Right cardiac atrium (tissue), 5 donors: Measurements from ENCODE around the gene LRRC55. TPM values are rescaled to one million over a fixed set of nuclear protein-coding genes. Genes with fewer than 3 reads are reported as not detected.
A peak's percentile ranks its signal among the peaks of the same experiment; 100 is the strongest.
"Not testable (repeated sequence)": the region's sequence is repeated elsewhere in the genome, so short reads cannot be mapped to it uniquely, and the experiment has no call there.

ENCODE experiments used
- ATAC-seq, 2 donors: fragments of 200-7000 bp; cut with Tn5 transposase; one replicate each; pipeline versions ENCODE4 v1.8.0 to v1.9.1; 2020; ENCODE audit warnings: moderate library complexity in 2 of 2, mild to moderate bottlenecking in 1 of 2
- DNase-seq, 3 donors: peaks; one replicate each; pipeline ENCODE4 v3.0.0-alpha.2; 2020
- H3K27ac ChIP-seq: one replicate; pipeline ENCODE4 v1.5.1; 2013; ENCODE audit warnings: mild to moderate bottlenecking, low read length, control low read depth, moderate library complexity
- H3K27me3 ChIP-seq: one replicate; pipeline ENCODE4 v1.6.1; 2013; ENCODE audit not compliant: control insufficient read depth, insufficient read depth
- H3K4me1 ChIP-seq: one replicate; pipeline ENCODE4 v1.6.1; 2013; ENCODE audit warnings: low read length; ENCODE audit not compliant: control insufficient read depth, insufficient read depth
- H3K4me3 ChIP-seq: one replicate; pipeline ENCODE4 v1.5.1; 2013; ENCODE audit warnings: low read length, control low read depth
- H3K9me3 ChIP-seq: one replicate; pipeline ENCODE4 v1.6.1; 2013; ENCODE audit warnings: low read length; ENCODE audit not compliant: control insufficient read depth
- WGBS: extraction: QIAGEN DNeasy Blood & Tissue Kit; methylation state at CpG from one replicate; pipeline ENCODE4 v1.1.7; 2013; 5-methylcytosine and 5-hydroxymethylcytosine counted together
- intact Hi-C, 4 donors: fragments of 100-400 bp; cut with DNase I; formaldehyde crosslinking; loops; one replicate each; pipeline versions ENCODE4 v1.11.0 to v1.14.0; 2022 to 2023
- polyA plus RNA-seq: library from polyadenylated mRNA; stranded (reverse); fragments of 200-250 nt; gene quantifications from one replicate; pipeline ENCODE4 v1.2.3, GENCODE V29; 2013
- total RNA-seq, 4 donors: library from RNA; stranded (reverse); fragmentation: NEBNext Ultra II Directional; extraction: Animal tissue kit (Norgen Biotek cat#: 25700); gene quantifications; one replicate each; pipeline ENCODE4 v1.2.1, GENCODE V29; 2021
- donor health status: healthy with polysubstance abuse.
- donor health status: DM: no; HTN: yes; CAD: no.
- donor health status: DM: no; HTN: no; CAD: no.
- donor health status: DM: no; HTN: yes; CAD: no; lungs with severe emphysema.
- donor health status: DM: yes; HTN: yes; CAD: no.

Gene LRRC55
- total and polyA plus RNA-seq, 5 donors: 0.02 to 0.09 (median 0.09) TPM; not detected in 1

GRCh38 chr11:57162179-57162898 is 19.4 kb upstream of the LRRC55 start:
- WGBS: 67% methylated on average over 6 of the region's 6 CpGs
- Histone ChIP-seq H3K4me1 (peaks cover 3% of the 10 kb centered on the region), H3K4me3 (no peak overlapping the region), H3K27me3 (no peaks in the 10 kb centered on the region), H3K9me3 (no peaks in the 10 kb centered on the region), H3K27ac (no peak overlapping the region)
- no peak for DNase-seq
- peak; percentile 68 to 87 for ATAC-seq
- intact Hi-C loops: no loop called here

- no peak for ATAC-seq
- DNase-seq: no peak
- no peak overlapping the region for H3K27ac ChIP-seq
- no peaks in the 10 kb centered on the region for H3K9me3 ChIP-seq
- intact Hi-C loops: no loop called here
- 78% methylated on average over 6 of the region's 6 CpGs for WGBS
- H3K4me1 ChIP-seq: peaks cover 3% of the 10 kb centered on the region
- no peak overlapping the region for H3K4me3 ChIP-seq
- no peaks in the 10 kb centered on the region for H3K27me3 ChIP-seq
Observed at GRCh38 chr11:57163160-57163868, 18.4 kb upstream of the LRRC55 start.

DNA sequence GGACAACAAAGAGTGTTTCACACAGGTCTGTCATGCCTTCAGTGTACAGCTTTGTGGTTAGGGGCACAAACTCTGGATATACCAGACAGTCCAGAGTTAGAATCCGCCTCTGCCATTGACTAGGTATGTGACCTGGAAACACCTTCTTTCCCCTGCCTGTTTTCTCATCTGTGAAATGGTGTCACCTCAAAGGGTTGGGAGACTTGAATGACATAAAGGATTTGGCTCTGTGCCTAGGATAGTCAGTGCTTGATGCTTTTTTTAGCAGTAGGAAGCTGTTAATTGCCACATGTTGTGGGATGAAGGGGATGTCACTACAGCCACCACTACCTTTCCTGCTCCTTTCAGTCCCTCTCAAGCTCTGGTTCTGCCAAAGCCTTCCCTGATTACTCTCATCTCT is 17.4 kb upstream of the LRRC55 start:
- Histone ChIP-seq H3K4me3 (no peak overlapping the region), H3K4me1 (peaks cover 3% of the 10 kb centered on the region), H3K27ac (no peak overlapping the region), H3K27me3 (no peaks in the 10 kb centered on the region), H3K9me3 (no peaks in the 10 kb centered on the region)
- no peak for ATAC-seq
- intact Hi-C loops: no loop called here
- DNase-seq: no peak
- 88% methylated on average over 1 of the region's 1 CpG for WGBS

DNA sequence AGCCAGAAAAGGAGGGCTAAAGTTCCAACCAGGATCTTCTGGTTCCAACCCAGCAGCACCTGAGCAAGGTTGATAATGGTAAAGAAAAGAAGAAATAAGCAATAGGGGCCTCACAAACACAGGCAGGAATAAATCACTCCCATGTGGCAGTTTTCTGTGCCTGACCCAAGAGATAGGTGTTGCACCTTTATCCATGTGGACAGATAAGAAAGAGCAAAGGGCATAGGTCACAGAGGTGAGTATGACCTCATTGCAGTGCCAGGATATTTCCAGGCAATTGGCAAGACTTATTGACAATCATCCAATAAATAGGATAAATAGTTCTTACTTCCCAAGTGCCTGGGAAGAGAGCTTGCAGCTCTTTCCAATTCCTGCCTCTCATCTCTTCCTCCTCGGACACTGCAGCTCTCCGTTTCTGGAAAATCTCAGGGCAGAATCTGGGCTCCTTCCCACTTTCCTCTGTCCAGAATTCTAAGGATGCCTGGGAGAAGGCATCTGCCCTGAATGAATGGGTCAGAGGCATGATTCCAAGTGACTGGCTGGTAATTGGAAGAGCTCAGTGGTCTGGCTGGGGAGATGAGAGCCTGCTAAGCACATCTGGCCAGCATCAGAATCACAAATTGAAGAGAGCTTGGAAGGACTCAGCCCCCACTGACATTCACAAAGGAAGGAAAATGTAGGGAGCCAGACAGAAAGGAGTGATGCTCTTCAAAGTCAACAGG is 14.5 kb upstream of the LRRC55 start:
- Histone ChIP-seq H3K9me3 (no peaks in the 10 kb centered on the region), H3K27me3 (no peaks in the 10 kb centered on the region), H3K27ac (no peak overlapping the region), H3K4me3 (no peak overlapping the region), H3K4me1 (peaks cover 3% of the 10 kb centered on the region)
- no peak for ATAC-seq
- intact Hi-C loops: no loop called here
- 35% methylated on average over 2 of the region's 2 CpGs for WGBS
- DNase-seq: no peak

GRCh38 chr11:57169732-57170313 is 11.9 kb upstream of the LRRC55 start:
- H3K27ac ChIP-seq, H3K4me3 ChIP-seq, DNase-seq, H3K27me3 ChIP-seq, intact Hi-C loops, H3K4me1 ChIP-seq, H3K9me3 ChIP-seq, ATAC-seq: not testable (repeated sequence)
- WGBS: 98% methylated on average over 2 of the region's 2 CpGs

DNA sequence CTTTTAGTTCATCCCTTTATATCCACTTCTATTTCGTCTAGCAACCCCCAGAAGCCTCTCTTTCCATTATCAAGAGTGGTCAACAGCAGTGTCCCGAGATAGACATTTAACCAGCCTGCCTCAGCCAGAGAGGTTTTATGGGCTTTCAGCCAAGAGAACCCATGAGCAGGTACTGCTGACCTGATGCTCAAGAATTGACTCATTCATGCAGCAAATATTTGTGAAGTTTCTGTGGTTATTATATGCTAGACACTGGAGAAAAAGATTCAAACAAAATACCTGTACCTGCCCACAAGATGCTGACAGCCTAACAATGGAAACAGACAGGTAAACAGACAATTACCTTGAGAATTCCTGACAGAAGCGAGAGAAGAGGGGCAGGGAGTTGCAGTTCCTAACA is 9.7 kb upstream of the LRRC55 start:
- no peak for DNase-seq
- no peak for ATAC-seq
- H3K4me1 ChIP-seq: no peaks in the 10 kb centered on the region
- intact Hi-C loops: no loop called here
- H3K27ac ChIP-seq: no peak overlapping the region
- WGBS: 78% methylated on average over 3 of the region's 3 CpGs
- H3K4me3 ChIP-seq: no peak overlapping the region
- no peaks in the 10 kb centered on the region for H3K27me3 ChIP-seq
- no peaks in the 10 kb centered on the region for H3K9me3 ChIP-seq

DNA sequence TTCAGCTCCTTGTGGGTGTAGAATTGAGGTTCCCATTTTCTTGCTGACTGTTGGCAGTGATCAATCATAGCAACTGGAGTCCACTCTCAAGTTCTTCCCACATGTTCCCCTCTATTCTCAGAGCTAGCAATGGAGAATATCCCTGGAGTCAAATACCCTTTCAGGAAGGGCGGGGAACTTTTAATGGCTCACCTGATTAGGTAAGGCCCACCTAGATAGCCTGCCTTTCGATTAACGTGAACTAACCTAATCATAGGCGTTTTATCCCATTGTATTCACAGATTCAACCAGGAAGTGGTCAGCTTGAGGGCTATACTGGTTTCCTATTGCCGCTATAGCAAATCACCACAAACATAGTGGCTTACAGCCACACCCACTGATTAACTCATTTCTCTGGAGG is 7.1 kb upstream of the LRRC55 start:
- DNase-seq: no peak
- 84% methylated on average over 5 of the region's 5 CpGs for WGBS
- Histone ChIP-seq H3K27ac (no peak overlapping the region), H3K27me3 (peaks cover 4% of the 10 kb centered on the region), H3K4me1 (no peaks in the 10 kb centered on the region), H3K4me3 (no peak overlapping the region), H3K9me3 (no peaks in the 10 kb centered on the region)
- no peak for ATAC-seq
- intact Hi-C loops: no loop called here

GRCh38 chr11:57175478-57175877 is 6.3 kb upstream of the LRRC55 start:
- H3K9me3 ChIP-seq: no peaks in the 10 kb centered on the region
- DNase-seq (no peak), ATAC-seq (no peak)
- H3K27me3 ChIP-seq: peaks cover 4% of the 10 kb centered on the region
- no peak overlapping the region for H3K27ac ChIP-seq
- H3K4me3 ChIP-seq: no peak overlapping the region
- intact Hi-C loops: no loop called here
- no peaks in the 10 kb centered on the region for H3K4me1 ChIP-seq

DNA sequence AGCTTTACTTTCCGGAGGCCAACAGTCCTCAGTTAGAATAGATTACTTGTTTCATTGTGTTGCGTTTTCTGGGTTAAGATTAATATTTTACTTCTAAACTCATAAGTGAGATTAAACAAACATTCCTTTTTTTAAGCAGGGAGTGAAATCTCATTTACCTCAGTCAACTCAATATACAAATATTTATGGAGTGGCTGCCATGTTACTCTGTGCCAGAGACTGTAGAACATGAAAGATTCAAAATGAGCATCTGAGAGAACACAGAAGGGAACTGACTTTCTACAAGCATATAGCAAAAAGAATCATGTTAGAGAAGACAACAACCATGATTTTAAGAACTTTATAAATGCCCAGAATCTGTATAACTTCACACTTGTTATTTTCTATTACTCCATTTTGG is 3.4 kb upstream of the LRRC55 start:
- Histone ChIP-seq H3K27ac (no peak overlapping the region), H3K27me3 (peaks cover 4% of the 10 kb centered on the region), H3K9me3 (no peaks in the 10 kb centered on the region), H3K4me1 (no peaks in the 10 kb centered on the region), H3K4me3 (no peak overlapping the region)
- DNase-seq (no peak), ATAC-seq (no peak)
- 70% methylated on average over 2 of the region's 2 CpGs for WGBS
- intact Hi-C loops: no loop called here

DNA sequence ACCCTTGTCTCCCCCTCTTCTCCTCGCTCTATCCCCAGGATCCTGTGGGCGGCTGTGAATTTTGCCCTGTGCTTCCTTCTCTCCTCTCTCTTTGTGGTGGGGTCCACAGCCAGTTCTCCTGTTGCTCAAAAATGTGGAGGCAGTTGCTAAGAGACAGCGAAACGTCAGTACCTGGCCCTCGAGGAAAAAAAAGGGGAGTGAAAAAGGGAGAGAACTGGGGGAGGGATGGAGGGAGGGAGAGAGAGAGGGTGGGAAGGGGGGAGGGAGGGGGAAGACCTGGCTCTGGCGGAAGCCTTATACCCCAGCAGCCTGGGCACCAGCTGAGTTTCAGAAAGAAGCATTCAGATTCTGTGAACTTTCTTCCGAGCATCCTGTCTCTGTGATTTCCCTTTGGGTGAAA is 2.1 kb upstream of the LRRC55 start:
- Histone ChIP-seq H3K27ac (no peak overlapping the region), H3K4me3 (no peak overlapping the region), H3K27me3 (peaks cover 4% of the 10 kb centered on the region), H3K4me1 (no peaks in the 10 kb centered on the region), H3K9me3 (no peaks in the 10 kb centered on the region)
- 54% methylated on average over 7 of the region's 7 CpGs for WGBS
- intact Hi-C loops: no loop called here
- DNase-seq (no peak), ATAC-seq (no peak)

DNA sequence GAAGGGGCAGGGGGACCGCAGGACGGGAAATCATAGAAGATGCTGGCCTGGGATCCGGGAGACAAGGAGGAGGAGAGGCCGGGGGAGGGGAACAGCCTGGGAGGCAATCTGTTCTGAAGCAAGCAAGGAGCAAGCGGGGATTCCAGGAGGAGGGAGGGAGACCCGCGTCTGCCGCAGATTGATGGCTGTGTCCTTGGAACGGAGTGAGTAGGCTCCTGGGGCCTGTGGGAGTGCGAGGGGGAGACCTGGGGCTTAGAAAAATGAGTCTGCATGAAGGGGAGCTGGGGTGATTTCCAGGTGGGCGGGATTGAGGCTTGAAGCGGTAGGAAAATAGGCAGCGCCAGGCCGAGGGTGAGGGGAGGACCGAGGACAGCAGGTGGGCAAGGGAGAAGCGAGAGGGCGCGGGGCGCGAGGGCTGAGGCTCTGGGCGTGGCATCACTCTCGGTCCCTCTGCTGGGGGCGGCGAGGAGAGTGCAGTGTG is 1.6 kb upstream of the LRRC55 start:
- Histone ChIP-seq H3K4me1 (no peaks in the 10 kb centered on the region), H3K27me3 (peaks cover 4% of the 10 kb centered on the region), H3K27ac (no peak overlapping the region), H3K4me3 (no peak overlapping the region), H3K9me3 (no peaks in the 10 kb centered on the region)
- ATAC-seq (no peak), DNase-seq (no peak)
- intact Hi-C loops: no loop called here
- 25% methylated on average over 24 of the region's 24 CpGs for WGBS
